AG08396 (cell line): ENCODE measurements around the gene CEBPE.

Source experiments
- DNase-seq: peaks from one replicate; pipeline ENCODE4 v3.0.0; 2012; ENCODE audit warnings: low spot score, mixed read lengths

CEBPE gene

GRCh38 chr14:23118506-23119362 lies at the start of gene CEBPE:
CEBPE (minus strand) TSS chr14:23119255; CDS start chr14:23119091, 164 bp downstream.
- no peak for DNase-seq

DNA sequence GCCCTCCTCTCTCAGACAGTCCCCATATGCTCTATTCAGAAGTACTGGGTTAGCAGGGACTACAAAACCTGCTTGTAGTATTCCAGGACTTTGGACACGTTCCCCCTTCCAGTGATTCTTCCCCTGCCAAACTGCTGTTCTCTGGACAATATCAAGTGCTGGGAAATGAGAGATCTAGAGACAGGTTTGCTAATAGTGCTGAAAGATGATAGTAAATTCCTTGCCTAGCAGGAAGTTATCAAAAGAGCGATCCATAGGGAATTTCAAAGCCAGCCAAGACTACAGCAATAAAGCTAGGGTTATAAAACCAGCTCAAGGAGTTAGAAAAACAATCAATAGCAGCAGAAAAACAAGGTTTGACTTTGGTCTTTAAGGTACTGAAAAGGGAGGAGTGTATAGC lies 49.2 kb upstream of the CEBPE start:
- DNase-seq: no peak

- no peak for DNase-seq
Observed at GRCh38 chr14:23167116-23167847, 48.2 kb upstream of the CEBPE start.

GRCh38 chr14:23164949-23165348 lies 45.9 kb upstream of the CEBPE start:
- DNase-seq: no peak

- DNase-seq: no peak
Observed at GRCh38 chr14:23164250-23164649, 45.2 kb upstream of the CEBPE start.

- no peak for DNase-seq
Observed at GRCh38 chr14:23163830-23164229, 44.8 kb upstream of the CEBPE start.

DNA sequence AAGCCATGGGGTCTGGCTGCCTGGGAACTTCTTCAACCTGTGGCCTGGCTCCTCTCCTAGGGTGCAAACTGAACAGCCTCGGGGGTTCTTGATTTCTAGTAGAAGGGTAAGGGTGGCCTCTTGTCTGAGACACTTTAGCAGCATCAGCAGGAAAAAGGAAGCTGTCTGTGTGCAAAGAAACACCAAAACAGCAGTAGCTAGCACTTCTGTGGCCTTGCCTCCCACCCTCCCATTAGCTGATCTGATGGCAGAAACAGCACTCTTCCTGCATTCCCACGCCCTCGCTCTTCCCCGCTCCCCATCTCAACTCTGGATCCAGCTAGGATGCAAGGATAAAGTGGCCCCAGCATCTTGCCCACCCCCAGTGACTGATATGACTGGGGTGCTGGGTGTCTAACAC lies 43.7 kb upstream of the CEBPE start:
- no peak for DNase-seq

- no peak for DNase-seq
Observed at GRCh38 chr14:23162005-23162404, 43.0 kb upstream of the CEBPE start.

DNA sequence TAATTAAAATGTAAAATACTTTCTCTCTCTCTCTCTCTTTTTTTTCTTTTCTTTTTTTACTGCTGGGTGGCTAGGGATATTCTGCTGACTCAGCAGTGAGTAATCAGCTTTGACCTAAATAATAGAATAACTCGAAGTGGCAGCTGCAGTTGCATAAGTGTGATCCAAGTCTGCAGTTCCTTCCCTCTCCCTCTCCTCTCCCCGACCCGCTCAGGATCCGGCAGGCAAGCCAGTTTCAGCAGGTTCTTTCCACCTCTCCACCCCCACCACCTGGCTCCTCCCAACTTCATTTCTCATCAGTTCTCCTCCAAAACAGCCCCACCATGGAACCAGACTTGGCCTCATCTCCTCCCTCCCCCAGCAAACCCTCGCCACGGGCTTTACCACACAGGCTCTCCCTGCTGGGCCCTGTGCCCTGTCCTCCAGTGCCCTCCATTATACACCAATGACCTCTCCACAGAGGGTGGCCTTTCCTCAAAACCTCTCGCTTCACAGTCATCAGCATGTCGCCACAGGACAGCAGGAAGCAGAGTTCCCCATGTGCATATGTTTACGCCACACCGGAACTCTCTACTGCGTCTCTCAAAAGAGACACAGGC lies 42.0 kb upstream of the CEBPE start:
- peak; percentile 59 for DNase-seq

- no peak for DNase-seq
Observed at GRCh38 chr14:23159532-23159931, 40.5 kb upstream of the CEBPE start.

- DNase-seq: no peak
Observed at GRCh38 chr14:23158779-23159178, 39.7 kb upstream of the CEBPE start.

DNA sequence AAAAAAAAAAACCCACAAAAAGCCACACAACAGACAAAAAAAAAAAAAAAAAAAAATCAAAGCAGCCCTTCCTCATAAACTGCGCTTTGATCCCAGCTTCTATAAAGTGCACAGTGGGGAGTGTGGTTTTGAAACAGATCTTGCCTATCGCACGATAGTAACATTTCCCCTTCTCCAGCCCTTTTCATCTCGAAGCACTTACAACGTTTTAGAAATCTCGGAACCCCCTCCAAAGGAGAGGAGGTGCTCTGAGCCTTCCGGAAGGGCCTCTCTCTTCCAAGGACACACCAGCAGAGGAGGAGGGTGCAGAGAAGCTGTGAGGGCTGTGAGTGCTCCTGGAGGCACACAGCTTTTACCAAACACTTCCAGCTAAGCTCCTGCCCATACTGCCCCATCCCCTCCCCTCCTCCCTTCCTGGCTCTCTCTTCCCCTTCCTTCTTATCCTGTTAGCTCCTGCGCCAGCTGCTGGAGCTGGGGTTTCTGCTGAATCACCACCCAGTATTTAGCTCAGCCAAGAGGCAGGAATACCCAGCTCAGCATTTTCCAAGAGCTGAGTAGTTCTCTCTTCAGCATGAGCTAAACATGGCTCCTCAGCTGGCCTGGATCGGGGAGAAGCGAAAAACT lies 36.0 kb upstream of the CEBPE start:
- peak; percentile 80 for DNase-seq

DNA sequence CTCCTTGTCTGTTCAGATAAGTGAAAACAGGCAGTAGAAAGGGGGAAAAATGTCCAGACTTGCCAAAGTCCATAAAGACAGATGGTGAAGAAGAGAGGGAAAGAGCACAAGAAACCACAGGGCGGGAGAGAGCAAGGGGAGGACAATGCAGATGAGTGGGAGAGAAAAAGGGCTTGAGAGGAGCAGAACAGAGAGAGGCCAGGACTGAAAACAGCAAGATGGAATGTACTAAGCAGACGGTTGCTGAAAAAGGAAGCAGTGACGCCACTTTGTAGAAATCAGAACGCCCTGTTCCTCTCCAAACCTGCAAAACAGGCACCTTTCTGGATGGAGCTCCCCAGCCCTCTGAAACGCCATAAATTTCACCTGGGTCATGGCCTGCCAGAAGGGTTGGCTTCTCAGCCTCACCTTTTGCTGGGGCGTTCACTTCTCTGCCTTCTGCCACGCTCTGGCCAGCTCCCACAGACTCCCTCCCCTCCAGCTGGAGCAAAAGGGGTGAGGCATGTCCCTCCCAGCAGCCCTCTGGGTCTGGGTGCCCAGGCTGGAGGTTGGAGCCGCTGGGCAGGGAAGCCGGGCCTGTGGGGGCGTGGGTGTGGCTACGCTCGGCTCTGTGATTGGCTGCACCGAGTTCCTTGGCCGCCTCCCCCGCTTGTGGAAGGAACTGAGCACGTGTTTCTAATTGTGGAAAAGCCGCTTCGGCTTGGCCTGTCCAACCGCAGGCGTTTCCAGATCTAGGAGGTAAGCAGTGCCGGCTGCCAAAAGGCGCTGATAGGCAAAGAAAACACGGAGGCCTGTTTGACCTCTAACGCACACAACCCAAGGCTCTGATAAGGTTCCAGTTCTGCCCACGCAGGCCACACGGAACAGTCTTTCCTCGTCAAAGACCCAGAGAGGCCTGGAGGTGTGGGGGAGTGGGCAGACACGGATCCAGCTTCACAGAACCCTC lies 35.1 kb upstream of the CEBPE start:
- DNase-seq: peak; percentile 87

DNA sequence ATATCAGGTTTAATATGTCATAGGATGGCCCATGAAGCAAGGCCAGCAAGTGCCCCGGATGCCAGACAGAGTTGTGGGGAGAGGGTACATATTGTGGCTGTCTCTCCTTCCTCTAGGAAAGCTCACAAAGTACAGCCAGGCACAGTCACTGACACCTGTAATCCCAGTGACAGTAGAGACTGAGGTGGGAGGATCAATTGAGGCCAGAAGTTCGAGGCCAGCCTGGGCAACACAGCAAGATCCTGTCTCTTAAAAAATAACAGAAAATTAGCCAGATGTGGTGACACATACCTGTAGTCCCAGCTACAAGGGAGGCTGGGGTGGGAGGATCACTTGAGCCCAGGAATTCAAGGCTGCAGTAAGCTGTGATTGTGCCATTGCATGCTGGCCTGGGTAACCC lies 32.3 kb upstream of the CEBPE start:
- no peak for DNase-seq

GRCh38 chr14:23149745-23150144 lies 30.7 kb upstream of the CEBPE start:
- no peak for DNase-seq

DNA sequence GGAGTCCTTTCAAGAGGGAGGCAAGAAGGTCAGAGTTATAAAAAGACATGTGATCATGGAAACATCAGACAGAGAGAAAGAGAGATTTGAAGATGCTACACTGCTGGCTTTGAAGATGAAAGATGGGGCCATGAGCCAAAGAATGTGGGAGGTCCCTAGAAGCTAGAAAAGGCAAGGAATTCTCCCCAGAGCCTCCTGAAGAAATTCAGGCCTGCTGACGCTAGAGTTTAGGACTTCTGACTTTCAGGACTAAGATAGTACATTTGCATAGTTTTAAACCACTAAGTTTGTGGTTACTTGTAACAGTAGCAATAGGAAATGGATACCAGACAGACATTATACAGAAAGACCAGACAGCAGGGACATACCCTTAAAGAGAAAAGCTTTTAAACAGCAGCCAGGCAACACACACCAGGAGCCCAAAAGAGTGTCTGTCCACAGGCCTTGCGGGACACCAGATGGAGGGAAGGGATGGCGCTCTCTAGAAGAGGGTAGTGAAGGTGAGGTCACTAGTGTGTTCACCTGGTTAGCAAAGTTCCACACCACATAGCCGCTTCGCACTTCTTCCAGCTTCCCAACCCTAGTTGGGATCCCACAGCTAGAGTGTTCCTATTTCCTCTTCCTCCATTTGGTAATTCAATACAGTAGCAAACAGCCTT lies 29.7 kb upstream of the CEBPE start:
- no peak for DNase-seq

- DNase-seq: no peak
Observed at GRCh38 chr14:23147676-23148075, 28.6 kb upstream of the CEBPE start.

- DNase-seq: no peak
Observed at GRCh38 chr14:23146980-23147379, 27.9 kb upstream of the CEBPE start.

GRCh38 chr14:23146351-23146910 lies 27.4 kb upstream of the CEBPE start:
- DNase-seq: no peak

DNA sequence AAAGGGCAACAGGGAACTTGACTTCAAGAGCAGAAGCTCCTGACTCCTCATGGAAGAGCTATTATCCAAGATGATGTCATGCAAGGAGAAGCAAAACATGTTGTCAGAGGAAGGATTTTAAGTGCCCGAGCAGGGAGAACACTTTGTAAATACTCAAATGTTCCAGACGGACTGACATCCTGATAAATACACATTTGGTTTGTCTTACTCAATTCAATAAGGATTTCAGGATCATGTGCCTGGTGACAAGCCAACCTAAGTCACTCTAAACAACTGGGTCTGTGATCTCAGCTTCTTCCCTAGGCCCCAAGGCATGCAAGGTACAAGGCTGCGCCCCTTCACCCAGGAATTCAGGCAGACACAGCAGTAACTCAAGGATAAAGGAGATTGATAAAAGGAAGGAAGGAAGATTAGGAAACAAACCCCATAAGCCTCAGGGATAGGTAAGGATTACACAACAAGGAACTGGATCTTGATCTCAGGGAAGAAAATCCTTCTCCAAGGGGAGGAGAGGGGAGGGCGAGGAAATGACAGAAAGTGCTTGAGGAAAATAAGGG lies 26.8 kb upstream of the CEBPE start:
- no peak for DNase-seq
